Measurements from ENCODE around the gene SERTAD3. TPM values are rescaled to one million over a fixed set of nuclear protein-coding genes. Genes with fewer than 3 reads are reported as not detected.

The SERTAD3 gene
- total RNA-seq, 4 donors from 2014 or later = 13.7 to 17.5 (median 15.5) TPM

GRCh38 chr19:40403262-40403984 is 40.7 kb downstream of the SERTAD3 start:
- no peak for TF ChIP-seq CTCF (IDR thresholded peaks at IDR 0.05; ENCODE audit: low read depth)

GRCh38 chr19:40400559-40400958 is 43.6 kb downstream of the SERTAD3 start:
- no peak for TF ChIP-seq CTCF (IDR thresholded peaks at IDR 0.05; ENCODE audit: low read depth)

GRCh38 chr19:40398417-40399131 is 45.6 kb downstream of the SERTAD3 start:
- no peak for TF ChIP-seq CTCF (IDR thresholded peaks at IDR 0.05; ENCODE audit: low read depth)

- TF ChIP-seq CTCF (IDR thresholded peaks at IDR 0.05; ENCODE audit: low read depth) = no peak
These were observed 46.6 kb downstream of the SERTAD3 start for GRCh38 chr19:40397568-40397906.

- TF ChIP-seq CTCF (IDR thresholded peaks at IDR 0.05; ENCODE audit: low read depth) = no peak
These were observed 47.1 kb downstream of the SERTAD3 start for GRCh38 chr19:40396886-40397567.

GRCh38 chr19:40395956-40396355 is 48.2 kb downstream of the SERTAD3 start:
- no peak for TF ChIP-seq CTCF (IDR thresholded peaks at IDR 0.05; ENCODE audit: low read depth)

GRCh38 chr19:40394816-40395210 is 49.3 kb downstream of the SERTAD3 start:
- TF ChIP-seq CTCF (IDR thresholded peaks at IDR 0.05; ENCODE audit: low read depth) = no peak
